Testis (tissue), 3 donors: ENCODE results near the gene BDKRB1. TPM values are rescaled to one million over a fixed set of nuclear protein-coding genes. Genes with fewer than 3 reads are reported as not detected.

Source experiments
- DNase-seq: peaks from one replicate; pipeline ENCODE4 v3.0.0-alpha.2; 2019
- H3K27ac ChIP-seq, 2 donors: fragments of 200-600 bp; sonication (generic); one replicate each; pipeline ENCODE4 v1.5.1; 2019
- H3K27me3 ChIP-seq: fragments of 200-600 bp; sonication (generic); one replicate; pipeline ENCODE4 v1.5.1; 2019
- H3K36me3 ChIP-seq: fragments of 200-600 bp; sonication (generic); one replicate; pipeline ENCODE4 v1.5.1; 2017; ENCODE audit warnings: low read depth; ENCODE audit errors: missing control alignments
- H3K4me1 ChIP-seq: fragments of 200-600 bp; sonication (generic); one replicate; pipeline ENCODE4 v1.5.1; 2019
- H3K4me3 ChIP-seq, 2 donors: fragments of 200-600 bp; sonication (generic); one replicate each; pipeline ENCODE4 v1.5.1; 2017 to 2019
- H3K9me3 ChIP-seq: fragments of 200-600 bp; sonication (generic); one replicate; pipeline ENCODE4 v1.5.1; 2017
- CTCF ChIP-seq, 3 experiments: fragments of 450-650 bp in 2 of 3; fragments of 200-600 bp in 1 of 3; sonication (generic) in 1 of 3; IDR thresholded peaks; one replicate each; pipeline ENCODE4 v1.5.1; 2016 to 2019; ENCODE audit warnings: antibody characterized with exemption in 3 of 3, mild to moderate bottlenecking in 2 of 3, moderate library complexity in 1 of 3
- POLR2A ChIP-seq: fragments of 450-650 bp; IDR thresholded peaks from one replicate; pipeline ENCODE4 v1.6.1; 2017; ENCODE audit warnings: antibody characterized with exemption, mild to moderate bottlenecking, moderate library complexity
- WGBS, 2 donors: methylation state at CpG; one replicate each; pipeline ENCODE4 v1.1.5; 2018; 5-methylcytosine and 5-hydroxymethylcytosine counted together
- intact Hi-C: fragments of 100-400 bp; cut with DNase I; formaldehyde crosslinking; loops from one replicate; pipeline ENCODE4 v1.15.1; 2023; ENCODE audit warnings: low total_unique reads
- polyA plus RNA-seq: library from polyadenylated mRNA; stranded (reverse); fragments of 350-450 nt; fragmentation: Illumina TruSeq; extraction: RNeasy Lipid Tissue Mini Kit (QIAGEN cat#74804); gene quantifications from one replicate; pipeline ENCODE4 v1.2.3, GENCODE V29; 2014; ENCODE audit warnings: low read depth, low replicate concordance; ENCODE audit not compliant: insufficient read depth
- total RNA-seq, 2 donors: library from RNA; depleted of rRNA; stranded (reverse); fragments of >200 nt; gene quantifications; one replicate each; pipeline ENCODE4 v1.2.3, GENCODE V29; 2016

The BDKRB1 gene
- total and polyA plus RNA-seq, 3 donors from 2014 or later: 3.3 to 4.9 (median 3.4) TPM

- WGBS, 2 donors: 87 to 91% methylated on average over 11 of the region's 11 CpGs
- intact Hi-C loops: no loop called here
- TF ChIP-seq POLR2A: no peak
- no peak for TF ChIP-seq CTCF (IDR thresholded peaks at IDR 0.05)
- H3K27me3 ChIP-seq: no peaks in the 10 kb centered on the region
- no peak overlapping the region for H3K27ac ChIP-seq
- no peak for DNase-seq
- no peaks in the 10 kb centered on the region for H3K4me1 ChIP-seq
- H3K36me3 ChIP-seq: no peaks in the 10 kb centered on the region
- H3K9me3 ChIP-seq: no peaks in the 10 kb centered on the region
- H3K4me3 ChIP-seq: no peak overlapping the region
Observed at GRCh38 chr14:96254687-96255086, 1.3 kb upstream of the BDKRB1 start.

GRCh38 chr14:96256407-96256806 lies 397 bp downstream of the BDKRB1 start:
- Histone ChIP-seq H3K27me3 (no peaks in the 10 kb centered on the region), H3K4me3 (no peak overlapping the region), H3K36me3 (no peaks in the 10 kb centered on the region), H3K27ac (no peak overlapping the region), H3K9me3 (no peaks in the 10 kb centered on the region), H3K4me1 (no peaks in the 10 kb centered on the region)
- intact Hi-C loops: no loop called here
- 77 to 78% methylated on average over 4 of the region's 4 CpGs for WGBS, 2 donors
- no peak for DNase-seq
- TF ChIP-seq POLR2A (no peak), CTCF (IDR thresholded peaks at IDR 0.05) (no peak)

GRCh38 chr14:96257056-96257455 lies 1.0 kb downstream of the BDKRB1 start:
- Histone ChIP-seq H3K27ac (no peak overlapping the region), H3K4me1 (no peaks in the 10 kb centered on the region), H3K27me3 (no peaks in the 10 kb centered on the region), H3K9me3 (no peaks in the 10 kb centered on the region), H3K4me3 (no peak overlapping the region), H3K36me3 (no peaks in the 10 kb centered on the region)
- no peak for DNase-seq
- intact Hi-C loops: no loop called here
- no peak for TF ChIP-seq CTCF (IDR thresholded peaks at IDR 0.05)
- TF ChIP-seq POLR2A: no peak
- WGBS, 2 donors: 63 to 66% methylated on average over 8 of the region's 8 CpGs

GRCh38 chr14:96257900-96258299 lies 1.9 kb downstream of the BDKRB1 start:
- Histone ChIP-seq H3K4me1 (no peaks in the 10 kb centered on the region), H3K9me3 (no peaks in the 10 kb centered on the region), H3K36me3 (no peaks in the 10 kb centered on the region), H3K27ac (no peak overlapping the region), H3K27me3 (no peaks in the 10 kb centered on the region), H3K4me3 (no peak overlapping the region)
- TF ChIP-seq CTCF (IDR thresholded peaks at IDR 0.05): no peak
- no peak for TF ChIP-seq POLR2A
- intact Hi-C loops: no loop called here
- DNase-seq: no peak

- intact Hi-C loops: no loop called here
- Histone ChIP-seq H3K4me1 (no peaks in the 10 kb centered on the region), H3K9me3 (no peaks in the 10 kb centered on the region), H3K27ac (no peak overlapping the region), H3K4me3 (no peak overlapping the region), H3K36me3 (no peaks in the 10 kb centered on the region), H3K27me3 (no peaks in the 10 kb centered on the region)
- TF ChIP-seq POLR2A (no peak), CTCF (IDR thresholded peaks at IDR 0.05) (no peak)
- 61 to 63% methylated on average over 2 of the region's 2 CpGs for WGBS, 2 donors
- no peak for DNase-seq
Observed at GRCh38 chr14:96260341-96260821, 4.4 kb downstream of the BDKRB1 start.
